Uterus (tissue), 2 donors: ENCODE results near the gene TDRD9.

Experiments used
- POLR2A ChIP-seq, 2 donors: fragments of 450-650 bp; IDR thresholded peaks; one replicate each; pipeline ENCODE4 v1.6.1; 2016; ENCODE audit warnings: antibody characterized with exemption in 2 of 2, mild to moderate bottlenecking in 1 of 2, moderate library complexity in 1 of 2
- TF ChIP-seq, protein P1 (sequence below), 4 experiments: fragments of 200-600 bp in 2 of 4; fragments of 450-650 bp in 2 of 4; sonication (generic) in 2 of 4; IDR thresholded peaks; one replicate each; pipeline ENCODE4 v1.5.1; 2016 to 2019; ENCODE audit warnings: antibody characterized with exemption in 4 of 4, mild to moderate bottlenecking in 2 of 4, moderate library complexity in 1 of 4

DNA sequence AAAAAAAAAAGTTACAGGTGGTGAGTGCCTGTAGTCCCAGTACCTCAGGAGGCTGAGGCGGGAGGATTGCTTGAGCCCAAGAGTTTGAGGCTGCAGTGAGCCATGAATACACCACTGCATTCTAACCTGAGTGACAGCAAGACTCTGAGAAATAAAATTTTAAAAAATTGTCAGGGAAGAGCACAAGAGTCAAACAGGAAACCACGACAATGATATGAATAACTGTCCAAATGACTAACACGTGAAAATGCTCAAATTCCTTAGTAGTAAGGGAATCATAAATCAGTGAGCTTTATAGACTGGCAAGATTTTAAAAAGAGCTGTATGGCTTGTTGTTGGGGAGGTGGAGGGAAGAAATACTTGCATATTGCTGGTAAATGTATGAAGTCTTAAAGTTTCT lies 144.3 kb downstream of the TDRD9 start:
- no peak for TF ChIP-seq POLR2A (IDR thresholded peaks at IDR 0.05)
- TF ChIP-seq, protein P1, sequence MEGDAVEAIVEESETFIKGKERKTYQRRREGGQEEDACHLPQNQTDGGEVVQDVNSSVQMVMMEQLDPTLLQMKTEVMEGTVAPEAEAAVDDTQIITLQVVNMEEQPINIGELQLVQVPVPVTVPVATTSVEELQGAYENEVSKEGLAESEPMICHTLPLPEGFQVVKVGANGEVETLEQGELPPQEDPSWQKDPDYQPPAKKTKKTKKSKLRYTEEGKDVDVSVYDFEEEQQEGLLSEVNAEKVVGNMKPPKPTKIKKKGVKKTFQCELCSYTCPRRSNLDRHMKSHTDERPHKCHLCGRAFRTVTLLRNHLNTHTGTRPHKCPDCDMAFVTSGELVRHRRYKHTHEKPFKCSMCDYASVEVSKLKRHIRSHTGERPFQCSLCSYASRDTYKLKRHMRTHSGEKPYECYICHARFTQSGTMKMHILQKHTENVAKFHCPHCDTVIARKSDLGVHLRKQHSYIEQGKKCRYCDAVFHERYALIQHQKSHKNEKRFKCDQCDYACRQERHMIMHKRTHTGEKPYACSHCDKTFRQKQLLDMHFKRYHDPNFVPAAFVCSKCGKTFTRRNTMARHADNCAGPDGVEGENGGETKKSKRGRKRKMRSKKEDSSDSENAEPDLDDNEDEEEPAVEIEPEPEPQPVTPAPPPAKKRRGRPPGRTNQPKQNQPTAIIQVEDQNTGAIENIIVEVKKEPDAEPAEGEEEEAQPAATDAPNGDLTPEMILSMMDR (IDR thresholded peaks at IDR 0.05): no peak
